ENCODE data around the gene FHOD1. TPM values are rescaled to one million over a fixed set of nuclear protein-coding genes. Genes with fewer than 3 reads are reported as not detected.

Gene FHOD1
- total RNA-seq, 1 donor from 2014 or later = 71.7 TPM

GRCh38 chr16:67248401-67249177 is 1.3 kb upstream of the FHOD1 start, which contains the start of gene SLC9A5:
TSS of gene SLC9A5 (plus strand) at chr16:67248979. CDS start at chr16:67249015, 36 bp downstream.
- Mint-ChIP-seq H3K27me3 (ENCODE audit: unreplicated experiment) (no peaks in the 10 kb centered on the region), H3K27ac (ENCODE audit: unreplicated experiment) (peak within 1 kb of the TSS; percentile 95), H3K4me3 (ENCODE audit: unreplicated experiment) (peak within 1 kb of the TSS; percentile 85), H3K4me1 (ENCODE audit: unreplicated experiment) (peaks cover 43% of the 10 kb centered on the region), H3K36me3 (ENCODE audit: unreplicated experiment) (no peaks in the 10 kb centered on the region), H3K9me3 (ENCODE audit: unreplicated experiment) (no peaks in the 10 kb centered on the region)
- peak; percentile 29 for TF ChIP-seq CTCF (IDR thresholded peaks at IDR 0.05)
- DNase-seq (ENCODE audit: extremely low spot score, unreplicated experiment) = no peak

DNA sequence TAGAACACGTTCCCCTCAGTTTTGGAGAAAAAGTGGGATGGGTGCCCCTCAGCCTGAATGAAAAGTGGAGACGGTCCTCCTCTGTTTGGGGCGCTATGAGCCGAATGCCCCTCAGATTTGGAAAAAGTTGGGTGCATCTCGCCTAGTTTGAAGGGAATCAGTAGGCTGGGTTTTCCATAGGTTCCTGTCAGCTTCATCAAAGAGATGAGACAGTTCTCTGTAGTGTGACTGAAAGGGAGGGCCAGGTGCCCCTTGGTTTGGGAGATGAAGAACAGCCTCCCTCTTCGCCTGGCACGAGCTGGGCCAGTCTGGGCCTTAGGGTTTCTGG is 756 bp upstream of the FHOD1 start:
- Mint-ChIP-seq H3K4me3 (ENCODE audit: unreplicated experiment) (peak overlapping the region; percentile 85), H3K4me1 (ENCODE audit: unreplicated experiment) (peaks cover 47% of the 10 kb centered on the region), H3K9me3 (ENCODE audit: unreplicated experiment) (no peaks in the 10 kb centered on the region), H3K27ac (ENCODE audit: unreplicated experiment) (peak overlapping the region; percentile 95), H3K27me3 (ENCODE audit: unreplicated experiment) (no peaks in the 10 kb centered on the region), H3K36me3 (ENCODE audit: unreplicated experiment) (no peaks in the 10 kb centered on the region)
- no peak for TF ChIP-seq CTCF (IDR thresholded peaks at IDR 0.05)
- DNase-seq (ENCODE audit: extremely low spot score, unreplicated experiment) = no peak

GRCh38 chr16:67246756-67247191 is 507 bp downstream of the FHOD1 start:
- no peak for DNase-seq (ENCODE audit: extremely low spot score, unreplicated experiment)
- peak overlapping the region; percentile 85 for H3K4me3 Mint-ChIP-seq (ENCODE audit: unreplicated experiment)
- H3K27me3 Mint-ChIP-seq (ENCODE audit: unreplicated experiment) = no peaks in the 10 kb centered on the region
- no peak for TF ChIP-seq CTCF (IDR thresholded peaks at IDR 0.05)
- H3K27ac Mint-ChIP-seq (ENCODE audit: unreplicated experiment) = peak overlapping the region; percentile 95
- no peaks in the 10 kb centered on the region for H3K9me3 Mint-ChIP-seq (ENCODE audit: unreplicated experiment)
- peaks cover 55% of the 10 kb centered on the region for H3K4me1 Mint-ChIP-seq (ENCODE audit: unreplicated experiment)
- no peaks in the 10 kb centered on the region for H3K36me3 Mint-ChIP-seq (ENCODE audit: unreplicated experiment)

- no peaks in the 10 kb centered on the region for H3K36me3 Mint-ChIP-seq (ENCODE audit: unreplicated experiment)
- peak overlapping the region; percentile 95 for H3K27ac Mint-ChIP-seq (ENCODE audit: unreplicated experiment)
- H3K4me1 Mint-ChIP-seq (ENCODE audit: unreplicated experiment) = peaks cover 60% of the 10 kb centered on the region
- H3K4me3 Mint-ChIP-seq (ENCODE audit: unreplicated experiment) = peak overlapping the region; percentile 85
- H3K27me3 Mint-ChIP-seq (ENCODE audit: unreplicated experiment) = no peaks in the 10 kb centered on the region
- H3K9me3 Mint-ChIP-seq (ENCODE audit: unreplicated experiment) = no peaks in the 10 kb centered on the region
- DNase-seq (ENCODE audit: extremely low spot score, unreplicated experiment) = peak; percentile 94
- TF ChIP-seq CTCF (IDR thresholded peaks at IDR 0.05) = peak; percentile 56
Observed at GRCh38 chr16:67246081-67246755, 1.1 kb downstream of the FHOD1 start.

GRCh38 chr16:67245674-67246080 is 1.6 kb downstream of the FHOD1 start:
- Mint-ChIP-seq H3K9me3 (ENCODE audit: unreplicated experiment) (no peaks in the 10 kb centered on the region), H3K4me1 (ENCODE audit: unreplicated experiment) (peaks cover 65% of the 10 kb centered on the region), H3K27ac (ENCODE audit: unreplicated experiment) (peak overlapping the region; percentile 95), H3K4me3 (ENCODE audit: unreplicated experiment) (peak overlapping the region; percentile 85), H3K27me3 (ENCODE audit: unreplicated experiment) (no peaks in the 10 kb centered on the region), H3K36me3 (ENCODE audit: unreplicated experiment) (no peaks in the 10 kb centered on the region)
- no peak for DNase-seq (ENCODE audit: extremely low spot score, unreplicated experiment)
- TF ChIP-seq CTCF (IDR thresholded peaks at IDR 0.05) = no peak
